ENCODE results near the gene PRR11. TPM values are rescaled to one million over a fixed set of nuclear protein-coding genes. Genes with fewer than 3 reads are reported as not detected.

The PRR11 gene
- total RNA-seq, 1 experiment from 2014 or later: 86.7 TPM

DNA sequence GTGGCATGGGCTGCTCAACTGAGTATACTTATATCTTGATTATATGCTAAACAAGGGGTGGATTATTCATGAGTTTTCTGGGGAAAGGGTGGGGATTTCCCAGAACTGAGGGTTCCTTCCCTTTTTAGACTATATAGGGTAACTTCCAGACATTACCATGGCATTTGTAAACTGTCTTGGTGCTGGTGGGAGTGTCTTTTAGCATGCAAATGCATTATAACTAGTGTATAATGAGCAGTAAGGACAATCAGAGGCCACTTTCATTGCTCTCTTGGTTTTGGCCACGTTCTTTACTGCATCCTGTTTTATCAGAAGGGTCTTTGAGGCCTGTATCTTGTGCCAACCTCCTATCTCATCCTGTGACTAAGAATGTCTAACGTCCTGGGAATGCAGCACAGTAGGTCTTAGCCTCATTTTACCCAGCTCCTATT lies 12.0 kb downstream of the PRR11 start:
- no peaks in the 10 kb centered on the region; the same call in 1 of the 2 replicates for H4K20me1 ChIP-seq (ENCODE audit: insufficient read depth)
- H3K9ac ChIP-seq (ENCODE audit: low read length): no peak overlapping the region
- H3K9me2 ChIP-seq (ENCODE audit: insufficient read depth): no peaks in the 10 kb centered on the region
- H3K36me3 ChIP-seq (ENCODE audit: control insufficient read depth in 1 of 2, insufficient read depth in 2 of 2, low read length in 2 of 2): peaks cover 8 to 25% of the 10 kb centered on the region in 2 experiments
- intact Hi-C loops (cut with micrococcal nuclease): no loop called here
- TF ChIP-seq, protein P1, sequence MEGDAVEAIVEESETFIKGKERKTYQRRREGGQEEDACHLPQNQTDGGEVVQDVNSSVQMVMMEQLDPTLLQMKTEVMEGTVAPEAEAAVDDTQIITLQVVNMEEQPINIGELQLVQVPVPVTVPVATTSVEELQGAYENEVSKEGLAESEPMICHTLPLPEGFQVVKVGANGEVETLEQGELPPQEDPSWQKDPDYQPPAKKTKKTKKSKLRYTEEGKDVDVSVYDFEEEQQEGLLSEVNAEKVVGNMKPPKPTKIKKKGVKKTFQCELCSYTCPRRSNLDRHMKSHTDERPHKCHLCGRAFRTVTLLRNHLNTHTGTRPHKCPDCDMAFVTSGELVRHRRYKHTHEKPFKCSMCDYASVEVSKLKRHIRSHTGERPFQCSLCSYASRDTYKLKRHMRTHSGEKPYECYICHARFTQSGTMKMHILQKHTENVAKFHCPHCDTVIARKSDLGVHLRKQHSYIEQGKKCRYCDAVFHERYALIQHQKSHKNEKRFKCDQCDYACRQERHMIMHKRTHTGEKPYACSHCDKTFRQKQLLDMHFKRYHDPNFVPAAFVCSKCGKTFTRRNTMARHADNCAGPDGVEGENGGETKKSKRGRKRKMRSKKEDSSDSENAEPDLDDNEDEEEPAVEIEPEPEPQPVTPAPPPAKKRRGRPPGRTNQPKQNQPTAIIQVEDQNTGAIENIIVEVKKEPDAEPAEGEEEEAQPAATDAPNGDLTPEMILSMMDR (IDR thresholded peaks at IDR 0.05 in 2 of 3, conservative IDR thresholded peaks at IDR 0.05 in 1 of 3; ENCODE audit: borderline replicate concordance in 1 of 3, insufficient read depth in 1 of 3, low read depth in 2 of 3, low read length in 2 of 3): no peak
- TF ChIP-seq MAX (IDR thresholded peaks at IDR 0.05): no peak
- TF ChIP-seq EZH2phosphoT487 (IDR thresholded peaks at IDR 0.05; ENCODE audit: borderline replicate concordance): no peak
- TF ChIP-seq EGR1 (IDR thresholded peaks at IDR 0.05; ENCODE audit: low read depth): no peak
- TF ChIP-seq POLR2A (IDR thresholded peaks at IDR 0.05; ENCODE audit: borderline replicate concordance, extremely low read depth, insufficient read depth, insufficient read length): no peak
- no peak for TF ChIP-seq CBX3 (IDR thresholded peaks at IDR 0.05; ENCODE audit: low read depth)
- no peak for TF ChIP-seq ELF1 (IDR thresholded peaks at IDR 0.05; ENCODE audit: borderline replicate concordance, low read depth)
- no peak for TF ChIP-seq RAD21 (IDR thresholded peaks at IDR 0.05; ENCODE audit: low read depth)
- no peak for TF ChIP-seq SP1 (IDR thresholded peaks at IDR 0.05; ENCODE audit: low read depth)
- no peak for TF ChIP-seq SRF (IDR thresholded peaks at IDR 0.05; ENCODE audit: low read depth)
- TF ChIP-seq TCF7L2 (IDR thresholded peaks at IDR 0.05; ENCODE audit: borderline replicate concordance, extremely low read depth, insufficient read depth, insufficient read length): no peak
- peaks cover 2 to 14% of the 10 kb centered on the region in 2 experiments; a peak in 3 of 4 replicates for H3K4me1 ChIP-seq (ENCODE audit: control insufficient read depth in 1 of 2, insufficient read depth in 2 of 2, low read length in 2 of 2)
- H3K27me3 ChIP-seq (ENCODE audit: insufficient read depth, low read length): no peaks in the 10 kb centered on the region
- no peak overlapping the region for H3K4me2 ChIP-seq (ENCODE audit: low read length)
- CTCF ChIA-PET: no interaction called here
- no TSS peak for BruUV-seq (replicated peaks)
- DNase-seq (ENCODE audit: low read depth, low spot score): no peak
- peaks cover 68% of the 10 kb centered on the region for H3K79me2 ChIP-seq (ENCODE audit: insufficient read depth, low read length)
- H3K27ac ChIP-seq (ENCODE audit: low read depth, low read length): no peak overlapping the region
- ATAC-seq: no peak
- RAD21 ChIA-PET (ENCODE audit: low non-redundant PET in 1 of 2, low total read pairs in 2 of 2, uncharacterized antibody in 2 of 2, unreplicated experiment in 2 of 2): no interaction called here
- no peaks in the 10 kb centered on the region for H3K9me3 ChIP-seq (ENCODE audit: control insufficient read depth in 1 of 2, insufficient read depth in 1 of 2, low read depth in 1 of 2, low read length in 2 of 2)
- no peak overlapping the region for H3K4me3 ChIP-seq (replicated peaks in 1 of 2; ENCODE audit: low read depth in 1 of 2, low read length in 2 of 2)
- POLR2A ChIA-PET: no interaction called here
- no peak overlapping the region for H2AFZ ChIP-seq (ENCODE audit: low read depth, low read length, poor library complexity, severe bottlenecking)
